GM10248 (cell line): ENCODE measurements around the gene PTPN4.

Source experiments
- CTCF ChIA-PET: fragments of 300-600 bp; sonication (Branson Sonifier 250); formaldehyde crosslinking; extraction: SDS; loops from one replicate; lab custom pipeline; 2021; ENCODE audit warnings: antibody characterized with exemption; lab: Yijun Ruan, JAX
- POLR2A ChIA-PET: fragments of 350-650 bp; sonication (Branson Sonifier 250); formaldehyde crosslinking; extraction: SDS; loops from one replicate; lab custom pipeline; 2020; ENCODE audit warnings: antibody characterized with exemption; lab: Yijun Ruan, JAX
- DNase-seq: peaks from one replicate; pipeline ENCODE4 v3.0.0; 2012; ENCODE audit errors: extremely low spot score
- CTCF ChIP-seq: IDR thresholded peaks from 2 replicates; pipeline ENCODE4 v1.5.1; 2012; ENCODE audit warnings: mild to moderate bottlenecking, low read depth; ENCODE audit errors: extremely low read depth, missing control alignments, control extremely low read depth

PTPN4 gene

GRCh38 chr2:119827866-119828507, 68.3 kb downstream of the PTPN4 start:
- POLR2A ChIA-PET, result no interaction called here
- no peak for TF ChIP-seq CTCF
- DNase-seq, result no peak
- CTCF ChIA-PET, result interaction anchor here (1.0 to 1.8 kb wide), 3 partner anchors 9 to 75 kb away, joined by 3 to 7 read pairs (median 3); no protein-coding TSS in a partner anchor

- no peak for TF ChIP-seq CTCF
- no peak for DNase-seq
- ChIA-PET CTCF (interaction anchor here (1.3 to 1.7 kb wide), 2 partner anchors 9 to 83 kb away, joined by 3 to 7 read pairs; no protein-coding TSS in a partner anchor), POLR2A (no interaction called here)
Measured at GRCh38 chr2:119836455-119837142, 76.9 kb downstream of the PTPN4 start.

- CTCF ChIA-PET, result interaction anchor here (1.3 to 1.7 kb wide), 2 partner anchors 10 to 84 kb away, joined by 3 to 7 read pairs; no protein-coding TSS in a partner anchor
- DNase-seq, result no peak
- POLR2A ChIA-PET, result no interaction called here
- TF ChIP-seq CTCF, result no peak
Measured at GRCh38 chr2:119837350-119837749, 77.6 kb downstream of the PTPN4 start.

- DNase-seq, result no peak
- no peak for TF ChIP-seq CTCF
- ChIA-PET POLR2A (no interaction called here), CTCF (interaction anchor here (1.7 kb wide), 1 partner anchor 10 kb away, joined by 7 read pairs; no protein-coding TSS in a partner anchor)
Measured at GRCh38 chr2:119837759-119838158, 78.0 kb downstream of the PTPN4 start.

- POLR2A ChIA-PET, result no interaction called here
- CTCF ChIA-PET, result no interaction called here
- DNase-seq, result no peak
- TF ChIP-seq CTCF, result no peak
Measured at GRCh38 chr2:119838179-119838578, 78.5 kb downstream of the PTPN4 start.

- TF ChIP-seq CTCF, result no peak
- POLR2A ChIA-PET, result no interaction called here
- CTCF ChIA-PET, result interaction anchor here (1.3 kb wide), 1 partner anchor 139 kb away, joined by 3 read pairs; no protein-coding TSS in a partner anchor
- no peak for DNase-seq
Measured at GRCh38 chr2:119841550-119841949, 81.8 kb downstream of the PTPN4 start.
